ENCODE results near the gene DIP2A.

The DIP2A gene

GRCh38 chr21:46458315-46459023 is at the start of gene DIP2A:
TSS of gene DIP2A (plus strand) at chr21:46458891. CDS start at chr21:46459132, 241 bp downstream.
- peak; percentile 83 for DNase-seq (ENCODE audit: low read depth)
- peak within 1 kb of the TSS; percentile 82 for H3K4me3 ChIP-seq (ENCODE audit: control insufficient read depth, low read depth, low read length)
- no peak for TF ChIP-seq CTCF (IDR thresholded peaks at IDR 0.05; ENCODE audit: control insufficient read depth, insufficient read depth, low read depth, low read length, missing control alignments)

GRCh38 chr21:46409641-46410406 is 48.9 kb upstream of the DIP2A start:
- H3K4me3 ChIP-seq (ENCODE audit: control insufficient read depth, low read depth, low read length): no peak overlapping the region
- DNase-seq (ENCODE audit: low read depth): no peak
- no peak for TF ChIP-seq CTCF (IDR thresholded peaks at IDR 0.05; ENCODE audit: control insufficient read depth, insufficient read depth, low read depth, low read length, missing control alignments)

GRCh38 chr21:46410516-46410915 is 48.2 kb upstream of the DIP2A start:
- no peak for DNase-seq (ENCODE audit: low read depth)
- no peak overlapping the region for H3K4me3 ChIP-seq (ENCODE audit: control insufficient read depth, low read depth, low read length)
- TF ChIP-seq CTCF (IDR thresholded peaks at IDR 0.05; ENCODE audit: control insufficient read depth, insufficient read depth, low read depth, low read length, missing control alignments): no peak

- TF ChIP-seq CTCF (IDR thresholded peaks at IDR 0.05; ENCODE audit: control insufficient read depth, insufficient read depth, low read depth, low read length, missing control alignments): no peak
- H3K4me3 ChIP-seq (ENCODE audit: control insufficient read depth, low read depth, low read length): no peak overlapping the region
- no peak for DNase-seq (ENCODE audit: low read depth)
These were observed 47.5 kb upstream of the DIP2A start for GRCh38 chr21:46411236-46411635.

- no peak overlapping the region for H3K4me3 ChIP-seq (ENCODE audit: control insufficient read depth, low read depth, low read length)
- no peak for DNase-seq (ENCODE audit: low read depth)
- TF ChIP-seq CTCF (IDR thresholded peaks at IDR 0.05; ENCODE audit: control insufficient read depth, insufficient read depth, low read depth, low read length, missing control alignments): no peak
These were observed 47.0 kb upstream of the DIP2A start for GRCh38 chr21:46411691-46412090.

GRCh38 chr21:46412521-46413364 is 45.9 kb upstream of the DIP2A start:
- no peak for DNase-seq (ENCODE audit: low read depth)
- no peak for TF ChIP-seq CTCF (IDR thresholded peaks at IDR 0.05; ENCODE audit: control insufficient read depth, insufficient read depth, low read depth, low read length, missing control alignments)
- H3K4me3 ChIP-seq (ENCODE audit: control insufficient read depth, low read depth, low read length): no peak overlapping the region

Measured in AG09309 (cell line).